GM12891 (cell line): ENCODE data around the gene WFDC5.

ENCODE experiments used
- PAX5 ChIP-seq: IDR thresholded peaks from 2 replicates; pipeline ENCODE4 v1.6.1; 2011; ENCODE audit warnings: low read length, moderate library complexity, mild to moderate bottlenecking; ENCODE audit not compliant: insufficient read depth, severe bottlenecking
- POLR2A ChIP-seq: IDR thresholded peaks from 2 replicates; pipeline ENCODE4 v1.6.1; 2011; ENCODE audit warnings: low read depth, low read length, control low read depth
- POLR2AphosphoS5 ChIP-seq: IDR thresholded peaks from 2 replicates; pipeline ENCODE4 v1.6.1; 2011; ENCODE audit warnings: low read depth, low read length, control low read depth
- TAF1 ChIP-seq: IDR thresholded peaks from 2 replicates; pipeline ENCODE4 v1.6.1; 2011; ENCODE audit warnings: low read depth, low read length, control low read depth

- TF ChIP-seq TAF1 (no peak), POLR2AphosphoS5 (no peak), PAX5 (no peak), POLR2A (no peak)
Observed at GRCh38 chr20:45095805-45096238, 19.2 kb downstream of the WFDC5 start.
